ENCODE results near the gene HS3ST1. TPM values are rescaled to one million over a fixed set of nuclear protein-coding genes. Genes with fewer than 3 reads are reported as not detected.

The HS3ST1 gene
- total RNA-seq, 1 experiment from 2014 or later = 80.8 TPM

GRCh38 chr4:11365039-11365438, 63.7 kb downstream of the HS3ST1 start:
- intact Hi-C loops (cut with micrococcal nuclease; ENCODE audit: unreplicated experiment) = no loop called here
- Mint-ChIP-seq H3K4me3 (ENCODE audit: low read depth, unreplicated experiment) (no peak overlapping the region), H3K9me3 (ENCODE audit: low read depth, unreplicated experiment) (no peaks in the 10 kb centered on the region), H3K36me3 (ENCODE audit: insufficient read depth, unreplicated experiment) (no peaks in the 10 kb centered on the region), H3K4me1 (ENCODE audit: low read depth, unreplicated experiment) (no peaks in the 10 kb centered on the region), H3K27me3 (ENCODE audit: unreplicated experiment) (no peaks in the 10 kb centered on the region), H3K27ac (ENCODE audit: unreplicated experiment) (no peak overlapping the region)
- no peak for DNase-seq
- BruUV-seq (replicated peaks) = no TSS peak
- CTCF ChIA-PET = no interaction called here
- TF ChIP-seq CTCF (IDR thresholded peaks at IDR 0.05; ENCODE audit: unreplicated experiment) = no peak

- no peaks in the 10 kb centered on the region for H3K27me3 Mint-ChIP-seq (ENCODE audit: unreplicated experiment)
- no peaks in the 10 kb centered on the region for H3K9me3 Mint-ChIP-seq (ENCODE audit: low read depth, unreplicated experiment)
- H3K4me3 Mint-ChIP-seq (ENCODE audit: low read depth, unreplicated experiment) = no peak overlapping the region
- no peak for DNase-seq
- no peak overlapping the region for H3K27ac Mint-ChIP-seq (ENCODE audit: unreplicated experiment)
- no peaks in the 10 kb centered on the region for H3K36me3 Mint-ChIP-seq (ENCODE audit: insufficient read depth, unreplicated experiment)
- TF ChIP-seq CTCF (IDR thresholded peaks at IDR 0.05; ENCODE audit: unreplicated experiment) = no peak
- CTCF ChIA-PET = no interaction called here
- BruUV-seq (replicated peaks) = no TSS peak
- intact Hi-C loops (cut with micrococcal nuclease; ENCODE audit: unreplicated experiment) = no loop called here
- H3K4me1 Mint-ChIP-seq (ENCODE audit: low read depth, unreplicated experiment) = no peaks in the 10 kb centered on the region
These were observed 69.1 kb downstream of the HS3ST1 start for GRCh38 chr4:11359591-11359990.

- DNase-seq = no peak
- no peaks in the 10 kb centered on the region for H3K4me1 Mint-ChIP-seq (ENCODE audit: low read depth, unreplicated experiment)
- no peak overlapping the region for H3K27ac Mint-ChIP-seq (ENCODE audit: unreplicated experiment)
- no peaks in the 10 kb centered on the region for H3K36me3 Mint-ChIP-seq (ENCODE audit: insufficient read depth, unreplicated experiment)
- H3K4me3 Mint-ChIP-seq (ENCODE audit: low read depth, unreplicated experiment) = no peak overlapping the region
- no TSS peak for BruUV-seq (replicated peaks)
- H3K27me3 Mint-ChIP-seq (ENCODE audit: unreplicated experiment) = no peaks in the 10 kb centered on the region
- CTCF ChIA-PET = no interaction called here
- TF ChIP-seq CTCF (IDR thresholded peaks at IDR 0.05; ENCODE audit: unreplicated experiment) = no peak
- intact Hi-C loops (cut with micrococcal nuclease; ENCODE audit: unreplicated experiment) = no loop called here
- H3K9me3 Mint-ChIP-seq (ENCODE audit: low read depth, unreplicated experiment) = no peaks in the 10 kb centered on the region
These were observed 73.5 kb downstream of the HS3ST1 start for GRCh38 chr4:11355226-11355625.

GRCh38 chr4:11354531-11354930, 74.2 kb downstream of the HS3ST1 start:
- no TSS peak for BruUV-seq (replicated peaks)
- no peaks in the 10 kb centered on the region for H3K9me3 Mint-ChIP-seq (ENCODE audit: low read depth, unreplicated experiment)
- H3K36me3 Mint-ChIP-seq (ENCODE audit: insufficient read depth, unreplicated experiment) = no peaks in the 10 kb centered on the region
- H3K4me1 Mint-ChIP-seq (ENCODE audit: low read depth, unreplicated experiment) = no peaks in the 10 kb centered on the region
- DNase-seq = no peak
- TF ChIP-seq CTCF (IDR thresholded peaks at IDR 0.05; ENCODE audit: unreplicated experiment) = no peak
- no peak overlapping the region for H3K27ac Mint-ChIP-seq (ENCODE audit: unreplicated experiment)
- H3K27me3 Mint-ChIP-seq (ENCODE audit: unreplicated experiment) = no peaks in the 10 kb centered on the region
- CTCF ChIA-PET = no interaction called here
- intact Hi-C loops (cut with micrococcal nuclease; ENCODE audit: unreplicated experiment) = no loop called here
- H3K4me3 Mint-ChIP-seq (ENCODE audit: low read depth, unreplicated experiment) = no peak overlapping the region
